GM12874 (cell line): ENCODE results near the gene NDFIP1.

Source experiments
- TF ChIP-seq, protein P1 (sequence below): IDR thresholded peaks from 2 replicates; pipeline ENCODE4 v1.5.1; 2011; ENCODE audit warnings: low read depth, mild to moderate bottlenecking, control low read depth, low read length, moderate library complexity; ENCODE audit not compliant: insufficient read depth

The NDFIP1 gene

GRCh38 chr5:142104491-142104890 is 4.1 kb upstream of the NDFIP1 start:
- TF ChIP-seq, protein P1, sequence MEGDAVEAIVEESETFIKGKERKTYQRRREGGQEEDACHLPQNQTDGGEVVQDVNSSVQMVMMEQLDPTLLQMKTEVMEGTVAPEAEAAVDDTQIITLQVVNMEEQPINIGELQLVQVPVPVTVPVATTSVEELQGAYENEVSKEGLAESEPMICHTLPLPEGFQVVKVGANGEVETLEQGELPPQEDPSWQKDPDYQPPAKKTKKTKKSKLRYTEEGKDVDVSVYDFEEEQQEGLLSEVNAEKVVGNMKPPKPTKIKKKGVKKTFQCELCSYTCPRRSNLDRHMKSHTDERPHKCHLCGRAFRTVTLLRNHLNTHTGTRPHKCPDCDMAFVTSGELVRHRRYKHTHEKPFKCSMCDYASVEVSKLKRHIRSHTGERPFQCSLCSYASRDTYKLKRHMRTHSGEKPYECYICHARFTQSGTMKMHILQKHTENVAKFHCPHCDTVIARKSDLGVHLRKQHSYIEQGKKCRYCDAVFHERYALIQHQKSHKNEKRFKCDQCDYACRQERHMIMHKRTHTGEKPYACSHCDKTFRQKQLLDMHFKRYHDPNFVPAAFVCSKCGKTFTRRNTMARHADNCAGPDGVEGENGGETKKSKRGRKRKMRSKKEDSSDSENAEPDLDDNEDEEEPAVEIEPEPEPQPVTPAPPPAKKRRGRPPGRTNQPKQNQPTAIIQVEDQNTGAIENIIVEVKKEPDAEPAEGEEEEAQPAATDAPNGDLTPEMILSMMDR: no peak

DNA sequence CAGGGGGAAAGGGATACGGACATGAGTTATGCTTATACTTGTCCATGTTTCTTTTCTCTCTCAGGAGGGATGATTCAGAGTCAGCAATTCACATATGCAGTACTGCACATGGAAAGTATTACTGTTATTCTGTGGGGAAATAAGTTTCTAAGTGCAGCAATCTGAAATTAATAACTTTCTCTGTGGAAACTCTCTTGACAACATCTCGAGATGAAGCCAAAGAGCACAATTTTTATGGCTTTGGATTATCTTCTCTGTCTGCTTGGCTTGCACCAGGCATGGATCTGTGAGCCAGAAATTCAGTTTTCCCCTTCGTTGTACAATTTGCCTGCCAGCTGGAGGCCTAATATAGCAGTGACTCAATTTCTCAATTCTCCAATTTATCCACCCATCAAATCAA is 2.5 kb upstream of the NDFIP1 start:
- TF ChIP-seq, protein P1: no peak

DNA sequence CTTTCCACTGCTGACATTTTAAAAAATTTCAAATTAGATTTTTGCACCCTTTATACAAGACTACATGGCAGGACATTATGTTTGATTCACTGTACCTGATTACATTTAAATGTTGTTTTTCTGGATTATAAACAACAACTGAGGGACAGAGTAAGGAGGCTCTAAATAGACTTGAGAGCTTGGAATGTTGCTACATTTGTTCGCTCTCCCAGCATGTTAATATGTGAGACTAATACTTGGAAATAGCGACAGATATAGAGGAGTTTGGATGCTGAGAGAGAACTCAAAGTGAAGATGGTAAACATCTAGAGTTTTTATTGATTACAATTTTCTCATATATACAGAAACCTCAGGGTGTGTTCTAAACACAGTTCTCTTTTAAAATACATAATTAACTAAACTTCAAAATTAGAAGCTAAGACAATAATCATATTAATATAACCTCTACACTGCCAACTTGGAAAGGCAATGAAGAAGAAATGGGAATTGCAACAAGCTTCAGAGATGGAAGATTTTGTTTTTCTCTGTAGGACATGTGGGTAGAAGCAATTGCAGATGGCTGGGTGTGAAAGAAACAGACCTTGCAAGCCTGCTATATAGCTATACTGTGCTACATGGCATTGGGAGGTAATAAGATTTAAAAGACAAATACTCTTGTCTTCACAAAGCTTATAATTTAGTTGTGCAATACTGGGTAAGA is 1.4 kb upstream of the NDFIP1 start:
- TF ChIP-seq, protein P1: no peak

- TF ChIP-seq, protein P1: no peak
Observed at GRCh38 chr5:142107736-142108431, 695 bp upstream of the NDFIP1 start.

DNA sequence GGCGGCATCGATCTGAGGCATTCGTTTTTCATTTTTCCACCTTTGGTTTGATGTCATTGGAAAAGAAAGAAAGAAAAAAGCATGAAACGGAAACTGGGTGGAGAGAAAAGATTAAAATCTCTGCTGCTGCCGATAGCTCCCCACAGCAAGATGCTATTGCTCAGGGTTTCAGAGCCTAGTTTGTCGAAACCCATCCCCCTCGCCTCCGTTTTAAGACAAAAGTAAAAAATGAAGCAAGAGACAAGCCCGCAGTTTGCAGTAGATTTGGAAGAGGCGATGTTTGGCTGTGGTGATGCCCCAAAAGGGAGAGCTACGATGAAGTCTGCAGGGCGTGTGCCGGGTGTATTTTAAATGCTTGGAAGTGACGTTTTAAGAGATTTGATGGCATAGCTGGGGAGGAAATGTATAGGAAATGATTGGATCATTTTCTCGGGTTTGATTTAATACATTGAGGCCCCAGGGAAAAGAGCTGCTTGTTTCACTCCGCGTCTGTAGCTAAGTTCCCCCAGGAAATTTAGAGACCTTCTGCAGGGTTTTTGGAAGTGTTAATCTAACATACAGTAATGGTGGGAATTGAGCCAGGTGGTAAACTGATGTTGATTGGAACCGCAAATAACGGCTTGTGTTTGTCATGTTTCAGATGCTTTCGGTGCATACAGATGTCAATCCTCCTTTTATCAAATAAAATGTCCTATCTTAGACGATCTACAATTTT is 909 bp downstream of the NDFIP1 start:
- TF ChIP-seq, protein P1: no peak

DNA sequence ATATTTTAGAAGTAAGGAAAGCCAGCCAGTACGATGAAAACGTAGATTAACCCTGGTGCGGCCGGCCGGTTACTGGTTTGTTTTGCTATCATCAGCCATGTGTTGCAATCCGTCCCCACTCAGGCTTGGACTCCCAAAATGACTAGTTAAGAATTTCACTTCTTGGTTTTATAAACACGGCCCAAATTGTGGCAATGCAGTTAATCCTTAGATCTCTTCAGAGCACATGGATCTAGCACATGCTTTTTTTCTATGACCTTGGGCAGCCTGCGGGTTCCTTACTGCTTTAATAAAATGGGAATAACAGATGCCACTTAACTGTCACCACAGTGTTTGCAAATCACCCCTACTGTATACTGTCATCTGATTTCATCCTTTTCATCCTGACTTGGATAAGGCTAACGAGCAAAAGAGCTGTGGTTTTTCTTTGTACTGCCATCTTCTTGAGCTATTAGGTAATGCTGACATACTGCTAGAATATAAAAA is 1.5 kb downstream of the NDFIP1 start:
- TF ChIP-seq, protein P1: no peak
